HEK293T (cell line): ENCODE results near the gene LZTS3.

Experiments used
- ARNT ChIP-seq: fragments of 450-650 bp; IDR thresholded peaks from 2 replicates; pipeline ENCODE4 v1.6.1; 2017; ENCODE audit warnings: mild to moderate bottlenecking
- BHLHE40 ChIP-seq: fragments of 450-650 bp; IDR thresholded peaks from 2 replicates; pipeline ENCODE4 v1.6.1; 2016; ENCODE audit warnings: mild to moderate bottlenecking, moderate library complexity, borderline replicate concordance
- CTBP1 ChIP-seq: fragments of 450-650 bp; IDR thresholded peaks from 2 replicates; pipeline ENCODE4 v1.6.1; 2016; ENCODE audit warnings: borderline replicate concordance
- ELF4 ChIP-seq: fragments of 450-650 bp; IDR thresholded peaks from 2 replicates; pipeline ENCODE4 v1.6.1; 2017; ENCODE audit warnings: antibody characterized with exemption
- FOXA1 ChIP-seq: fragments of 450-650 bp; IDR thresholded peaks from 2 replicates; pipeline ENCODE4 v1.6.1; 2016; ENCODE audit warnings: mild to moderate bottlenecking
- HDGF ChIP-seq: fragments of 450-650 bp; IDR thresholded peaks from 2 replicates; pipeline ENCODE4 v1.6.1; 2017; ENCODE audit warnings: antibody characterized with exemption, borderline replicate concordance
- NFRKB ChIP-seq: fragments of 450-650 bp; IDR thresholded peaks from 2 replicates; pipeline ENCODE4 v1.6.1; 2016; ENCODE audit warnings: mild to moderate bottlenecking, moderate library complexity
- SUZ12 ChIP-seq: fragments of 450-650 bp; IDR thresholded peaks from 2 replicates; pipeline ENCODE4 v1.6.1; 2016; ENCODE audit warnings: mild to moderate bottlenecking
- ZNF384 ChIP-seq: fragments of 450-650 bp; IDR thresholded peaks from 2 replicates; pipeline ENCODE4 v1.6.1; 2016

- TF ChIP-seq HDGF (no peak), BHLHE40 (no peak), FOXA1 (no peak), ARNT (no peak), SUZ12 (no peak), CTBP1 (no peak), ELF4 (no peak), ZNF384 (no peak), NFRKB (no peak)
These were observed 1.8 kb downstream of the LZTS3 start for GRCh38 chr20:3171391-3172125.
